GM21447 (cell line): ENCODE measurements around the gene METTL23.
"Not testable (repeated sequence)": the region's sequence is repeated elsewhere in the genome, so short reads cannot be mapped to it uniquely, and the experiment has no call there.

Experiments used
- ATAC-seq: cut with Tn5 transposase; IDR thresholded peaks from one replicate; pipeline ENCODE4 v1.9.1; 2021; ENCODE audit not compliant: unreplicated experiment

The METTL23 gene

GRCh38 chr17:76710863-76711611 lies 15.6 kb upstream of the METTL23 start, which contains the start of gene MXRA7:
Gene MXRA7, minus strand, starts transcription at chr17:76710965. Its CDS starts 19 bp downstream, at chr17:76710946.
- ATAC-seq = no peak

- not testable (repeated sequence) for ATAC-seq
Measured at GRCh38 chr17:76712321-76712720, 14.3 kb upstream of the METTL23 start.

- ATAC-seq = no peak
Measured at GRCh38 chr17:76713765-76714164, 12.9 kb upstream of the METTL23 start.

GRCh38 chr17:76714336-76714735 lies 12.3 kb upstream of the METTL23 start:
- no peak for ATAC-seq

- ATAC-seq = no peak
Measured at GRCh38 chr17:76714822-76715495, 11.7 kb upstream of the METTL23 start.

- no peak for ATAC-seq
Measured at GRCh38 chr17:76715496-76715830, 11.2 kb upstream of the METTL23 start.

- ATAC-seq = no peak
Measured at GRCh38 chr17:76716146-76716838, 10.3 kb upstream of the METTL23 start.

- ATAC-seq = no peak
Measured at GRCh38 chr17:76716839-76717215, 9.8 kb upstream of the METTL23 start.

GRCh38 chr17:76718516-76718915 lies 8.1 kb upstream of the METTL23 start:
- ATAC-seq = no peak

- no peak for ATAC-seq
Measured at GRCh38 chr17:76720211-76720610, 6.4 kb upstream of the METTL23 start.

- ATAC-seq = no peak
Measured at GRCh38 chr17:76720941-76721340, 5.7 kb upstream of the METTL23 start.

GRCh38 chr17:76721463-76721862 lies 5.2 kb upstream of the METTL23 start:
- no peak for ATAC-seq

GRCh38 chr17:76722279-76722678 lies 4.4 kb upstream of the METTL23 start:
- ATAC-seq = no peak

- ATAC-seq = not testable (repeated sequence)
Measured at GRCh38 chr17:76722977-76723376, 3.7 kb upstream of the METTL23 start.

GRCh38 chr17:76723812-76724211 lies 2.8 kb upstream of the METTL23 start:
- no peak for ATAC-seq

- peak; percentile 26 for ATAC-seq
Measured at GRCh38 chr17:76725580-76726230, 934 bp upstream of the METTL23 start.

- ATAC-seq = peak; percentile 62
Measured at GRCh38 chr17:76726231-76726775, 336 bp upstream of the METTL23 start, which contains the start of gene JMJD6. Gene JMJD6, minus strand, starts transcription at chr17:76726606. Its CDS starts 131 bp downstream, at chr17:76726475.

GRCh38 chr17:76727745-76728456 lies 1.3 kb downstream of the METTL23 start:
- no peak for ATAC-seq

- ATAC-seq = not testable (repeated sequence)
Measured at GRCh38 chr17:76731800-76732733, 5.4 kb downstream of the METTL23 start.
